GM23338 (cell line): ENCODE data around the gene TRIM72.

Experiments used
- CREB1 ChIP-seq: fragments of 250-450 bp; sonication (Bioruptor Pico); IDR thresholded peaks from 2 replicates; pipeline ENCODE4 v1.5.0; 2020; ENCODE audit warnings: low read depth, mild to moderate bottlenecking, moderate library complexity
- CTCF ChIP-seq, 2 experiments: fragments of 200-600 bp in 1 of 2; sonication (generic) in 1 of 2; conservative IDR thresholded peaks; 2 replicates each; pipeline versions ENCODE4 v1.5.1 to v1.6.1; 2016 to 2017; ENCODE audit warnings: antibody characterized with exemption in 2 of 2, low read depth in 2 of 2, mild to moderate bottlenecking in 2 of 2, moderate library complexity in 1 of 2
- ETS1 ChIP-seq: IDR thresholded peaks from 2 replicates; pipeline ENCODE4 v1.6.1; 2016; ENCODE audit warnings: antibody characterized with exemption
- EZH2 ChIP-seq: fragments of 200-600 bp; sonication (generic); IDR thresholded peaks from one replicate; pipeline ENCODE4 v1.8.0; 2017; ENCODE audit warnings: antibody characterized with exemption, mild to moderate bottlenecking, low read depth; ENCODE audit not compliant: unreplicated experiment
- EZH2phosphoT487 ChIP-seq: fragments of 200-600 bp; sonication (generic); IDR thresholded peaks from one replicate; pipeline ENCODE4 v1.8.1; 2018; ENCODE audit warnings: antibody characterized with exemption; ENCODE audit not compliant: unreplicated experiment
- JUNB ChIP-seq: IDR thresholded peaks from one replicate; pipeline ENCODE4 v1.6.1; 2016; ENCODE audit warnings: antibody characterized with exemption; ENCODE audit not compliant: unreplicated experiment
- NANOG ChIP-seq: IDR thresholded peaks from 2 replicates; pipeline ENCODE4 v1.6.1; 2016; ENCODE audit warnings: antibody characterized with exemption, borderline replicate concordance
- POLR2AphosphoS5 ChIP-seq: IDR thresholded peaks from 2 replicates; pipeline ENCODE4 v1.6.1; 2016; ENCODE audit warnings: antibody characterized with exemption, low read depth
- REST ChIP-seq: IDR thresholded peaks from one replicate; pipeline ENCODE4 v1.6.1; 2018; ENCODE audit warnings: antibody characterized with exemption; ENCODE audit not compliant: unreplicated experiment
- STAT1 ChIP-seq: IDR thresholded peaks from one replicate; pipeline ENCODE4 v1.6.1; 2016; ENCODE audit warnings: antibody characterized with exemption; ENCODE audit not compliant: unreplicated experiment
- ZNF114 ChIP-seq: fragments of 250-450 bp; sonication (Bioruptor Pico); IDR thresholded peaks from 2 replicates; pipeline ENCODE4 v1.5.0; 2020; ENCODE audit warnings: mild to moderate bottlenecking, moderate library complexity
- ZNF331 ChIP-seq: fragments of 250-450 bp; sonication (Bioruptor Pico); IDR thresholded peaks from 2 replicates; pipeline ENCODE4 v1.5.0; 2020; ENCODE audit warnings: low read depth, mild to moderate bottlenecking, moderate library complexity
- ZNF462 ChIP-seq: fragments of 250-450 bp; sonication (Bioruptor Pico); IDR thresholded peaks from 2 replicates; pipeline ENCODE4 v1.5.0; 2020; ENCODE audit warnings: mild to moderate bottlenecking, moderate library complexity

- TF ChIP-seq EZH2 (no peak), CTCF (conservative IDR thresholded peaks at IDR 0.05; ENCODE audit: low read depth in 2 of 2) (no peak), POLR2AphosphoS5 (no peak), ZNF331 (CRISPR knock-in tag) (no peak), EZH2phosphoT487 (no peak), JUNB (no peak), STAT1 (no peak), REST (no peak), ETS1 (no peak), NANOG (no peak), CREB1 (CRISPR knock-in tag) (no peak), ZNF114 (CRISPR knock-in tag) (no peak), ZNF462 (no peak)
Measured at GRCh38 chr16:31213342-31213741, 577 bp upstream of the TRIM72 start.
